BLaER1 (cell line): ENCODE results near the gene LCOR.

Experiments
- H3K27ac ChIP-seq: shearing (Covaris generic); formaldehyde crosslinking; 2 replicates; pipeline ENCODE4 v1.8.1; 2022
- H3K27me3 ChIP-seq: shearing (Covaris generic); formaldehyde crosslinking; 2 replicates; pipeline ENCODE4 v1.8.1; 2022
- H3K36me3 ChIP-seq: shearing (Covaris generic); formaldehyde crosslinking; 2 replicates; pipeline ENCODE4 v1.8.1; 2022
- H3K4me1 ChIP-seq: shearing (Covaris generic); formaldehyde crosslinking; 2 replicates; pipeline ENCODE4 v1.8.1; 2022
- H3K4me2 ChIP-seq: shearing (Covaris generic); formaldehyde crosslinking; 2 replicates; pipeline ENCODE4 v1.8.1; 2022
- H3K4me3 ChIP-seq: shearing (Covaris generic); formaldehyde crosslinking; 2 replicates; pipeline ENCODE4 v1.8.1; 2022
- H3K9ac ChIP-seq: shearing (Covaris generic); formaldehyde crosslinking; 2 replicates; pipeline ENCODE4 v1.8.1; 2022
- H3K9me3 ChIP-seq: shearing (Covaris generic); formaldehyde crosslinking; 2 replicates; pipeline ENCODE4 v1.8.1; 2022
- H4K20me1 ChIP-seq: shearing (Covaris generic); formaldehyde crosslinking; 2 replicates; pipeline ENCODE4 v1.8.1; 2022
- Cebpa-rat ChIP-seq: shearing (Covaris generic); IDR thresholded peaks from 2 replicates; pipeline ENCODE4 v1.8.1; 2022

The LCOR gene

GRCh38 chr10:96978621-96979154 is 146.6 kb downstream of the LCOR start:
- Histone ChIP-seq H3K27ac (no peak overlapping the region), H3K4me2 (no peak overlapping the region)
- no peak for TF ChIP-seq Cebpa-rat

GRCh38 chr10:96982149-96982930 is 150.2 kb downstream of the LCOR start:
- no peak for TF ChIP-seq Cebpa-rat
- Histone ChIP-seq H3K4me2 (no peak overlapping the region), H3K9ac (no peak overlapping the region), H3K36me3 (peaks cover 29% of the 10 kb centered on the region), H3K27ac (no peak overlapping the region), H3K27me3 (no peaks in the 10 kb centered on the region), H4K20me1 (no peaks in the 10 kb centered on the region), H3K9me3 (no peaks in the 10 kb centered on the region), H3K4me1 (peaks cover 33% of the 10 kb centered on the region), H3K4me3 (no peak overlapping the region)

More at GRCh38 chr10:96978621-96979154, 146.6 kb downstream of the LCOR start:
- Histone ChIP-seq H4K20me1 (no peaks in the 10 kb centered on the region), H3K4me3 (no peak overlapping the region), H3K9me3 (no peaks in the 10 kb centered on the region), H3K4me1 (peaks cover 18% of the 10 kb centered on the region), H3K36me3 (peaks cover 29% of the 10 kb centered on the region), H3K27me3 (no peaks in the 10 kb centered on the region), H3K9ac (no peak overlapping the region)

GRCh38 chr10:96984541-96985131 is 152.5 kb downstream of the LCOR start:
- no peaks in the 10 kb centered on the region for H3K27me3 ChIP-seq
- H3K36me3 ChIP-seq, result peaks cover 34% of the 10 kb centered on the region
- H3K9me3 ChIP-seq, result no peaks in the 10 kb centered on the region
- H3K4me2 ChIP-seq, result peak overlapping the region; percentile 77
- H4K20me1 ChIP-seq, result no peaks in the 10 kb centered on the region
- H3K4me1 ChIP-seq, result peaks cover 33% of the 10 kb centered on the region
- no peak for TF ChIP-seq Cebpa-rat
- H3K9ac ChIP-seq, result peak overlapping the region; percentile 70
- H3K27ac ChIP-seq, result peak overlapping the region; percentile 85
- peak overlapping the region; percentile 29 for H3K4me3 ChIP-seq

- H3K9ac ChIP-seq, result no peak overlapping the region
- TF ChIP-seq Cebpa-rat, result no peak
Observed at GRCh38 chr10:96986200-96986856, 154.2 kb downstream of the LCOR start.

GRCh38 chr10:96987141-96987841 is 155.2 kb downstream of the LCOR start:
- Histone ChIP-seq H3K9me3 (no peaks in the 10 kb centered on the region), H3K9ac (no peak overlapping the region), H3K36me3 (peaks cover 13% of the 10 kb centered on the region), H4K20me1 (no peaks in the 10 kb centered on the region), H3K4me2 (no peak overlapping the region), H3K4me1 (peaks cover 33% of the 10 kb centered on the region), H3K4me3 (no peak overlapping the region), H3K27me3 (no peaks in the 10 kb centered on the region), H3K27ac (no peak overlapping the region)
- TF ChIP-seq Cebpa-rat, result no peak

More at GRCh38 chr10:96986200-96986856, 154.2 kb downstream of the LCOR start:
- H3K4me2 ChIP-seq, result peak overlapping the region; percentile 77; the same call in 1 of the 2 replicates
- H3K9me3 ChIP-seq, result no peaks in the 10 kb centered on the region
- H3K4me1 ChIP-seq, result peaks cover 33% of the 10 kb centered on the region
- H4K20me1 ChIP-seq, result no peaks in the 10 kb centered on the region
- no peaks in the 10 kb centered on the region for H3K27me3 ChIP-seq
- H3K27ac ChIP-seq, result no peak overlapping the region
- peaks cover 23% of the 10 kb centered on the region for H3K36me3 ChIP-seq
- no peak overlapping the region for H3K4me3 ChIP-seq

GRCh38 chr10:96987842-96988175 is 155.7 kb downstream of the LCOR start:
- peaks cover 33% of the 10 kb centered on the region for H3K4me1 ChIP-seq
- no peaks in the 10 kb centered on the region for H4K20me1 ChIP-seq
- no peak overlapping the region for H3K4me3 ChIP-seq
- H3K27ac ChIP-seq, result no peak overlapping the region
- no peak overlapping the region for H3K9ac ChIP-seq
- peaks cover 8% of the 10 kb centered on the region; the same call in 1 of the 2 replicates for H3K36me3 ChIP-seq
- H3K4me2 ChIP-seq, result no peak overlapping the region
- H3K27me3 ChIP-seq, result no peaks in the 10 kb centered on the region
- no peak for TF ChIP-seq Cebpa-rat
- H3K9me3 ChIP-seq, result no peaks in the 10 kb centered on the region

GRCh38 chr10:96988426-96988825 is 156.3 kb downstream of the LCOR start:
- TF ChIP-seq Cebpa-rat, result no peak
- Histone ChIP-seq H3K4me3 (no peak overlapping the region), H3K27ac (no peak overlapping the region), H3K9me3 (no peaks in the 10 kb centered on the region), H3K4me2 (no peak overlapping the region), H3K36me3 (0 out of 2 replicates have a peak, but pooled peaks cover 5% of the 10 kb centered on the region), H3K27me3 (no peaks in the 10 kb centered on the region), H3K9ac (no peak overlapping the region), H3K4me1 (peaks cover 29% of the 10 kb centered on the region), H4K20me1 (no peaks in the 10 kb centered on the region)

GRCh38 chr10:96991313-96991841 is 159.3 kb downstream of the LCOR start:
- H3K4me1 ChIP-seq, result no peaks in the 10 kb centered on the region
- no peaks in the 10 kb centered on the region for H4K20me1 ChIP-seq
- H3K27ac ChIP-seq, result no peak overlapping the region
- H3K27me3 ChIP-seq, result no peaks in the 10 kb centered on the region
- H3K4me3 ChIP-seq, result no peak overlapping the region
- TF ChIP-seq Cebpa-rat, result no peak
- H3K9ac ChIP-seq, result no peak overlapping the region
- 0 out of 2 replicates have a peak, but pooled peaks cover 5% of the 10 kb centered on the region for H3K36me3 ChIP-seq
- H3K4me2 ChIP-seq, result no peak overlapping the region
- H3K9me3 ChIP-seq, result no peaks in the 10 kb centered on the region

- Histone ChIP-seq H3K9ac (no peak overlapping the region), H3K27ac (no peak overlapping the region), H3K4me2 (no peak overlapping the region), H3K36me3 (0 out of 2 replicates have a peak, but pooled peaks cover 4% of the 10 kb centered on the region), H3K4me3 (no peak overlapping the region), H3K9me3 (no peaks in the 10 kb centered on the region), H3K4me1 (no peaks in the 10 kb centered on the region), H3K27me3 (no peaks in the 10 kb centered on the region), H4K20me1 (no peaks in the 10 kb centered on the region)
- TF ChIP-seq Cebpa-rat, result no peak
Observed at GRCh38 chr10:96992721-96993120, 160.6 kb downstream of the LCOR start.
